Suprapubic skin (tissue), 4 donors: ENCODE results near the gene RCAN2. TPM values are rescaled to one million over a fixed set of nuclear protein-coding genes. Genes with fewer than 3 reads are reported as not detected.

Experiments used
- DNase-seq, 2 donors: peaks; one replicate each; pipeline ENCODE4 v3.0.0-alpha.2; 2019; ENCODE audit warnings: low spot score in 2 of 2
- H3K27ac ChIP-seq: fragments of 200-600 bp; sonication (generic); one replicate; pipeline ENCODE4 v1.5.1; 2019
- H3K27me3 ChIP-seq: fragments of 200-600 bp; sonication (generic); one replicate; pipeline ENCODE4 v1.5.1; 2019
- H3K36me3 ChIP-seq: fragments of 200-600 bp; sonication (generic); one replicate; pipeline ENCODE4 v1.5.1; 2019
- H3K4me1 ChIP-seq: fragments of 200-600 bp; sonication (generic); one replicate; pipeline ENCODE4 v1.5.1; 2019
- H3K4me3 ChIP-seq: fragments of 200-600 bp; sonication (generic); one replicate; pipeline ENCODE4 v1.5.1; 2019; ENCODE audit warnings: mild to moderate bottlenecking
- H3K9me3 ChIP-seq: fragments of 200-600 bp; sonication (generic); one replicate; pipeline ENCODE4 v1.5.1; 2019
- CTCF ChIP-seq, 2 donors: fragments of 200-600 bp in 1 of 2; fragments of 450-650 bp in 1 of 2; sonication (generic) in 1 of 2; IDR thresholded peaks; one replicate each; pipeline ENCODE4 v1.5.1; 2016 to 2019; ENCODE audit warnings: antibody characterized with exemption in 2 of 2, mild to moderate bottlenecking in 1 of 2, moderate library complexity in 1 of 2
- EP300 ChIP-seq: sonication (generic); formaldehyde crosslinking; IDR thresholded peaks from one replicate; pipeline ENCODE4 v1.6.1; 2017; ENCODE audit warnings: antibody characterized with exemption
- POLR2A ChIP-seq, 2 donors: fragments of 450-650 bp; IDR thresholded peaks; one replicate each; pipeline ENCODE4 v1.6.1; 2017; ENCODE audit warnings: antibody characterized with exemption in 2 of 2, mild to moderate bottlenecking in 2 of 2, moderate library complexity in 2 of 2
- POLR2AphosphoS5 ChIP-seq, 3 donors: sonication (generic); formaldehyde crosslinking; IDR thresholded peaks; one replicate each; pipeline ENCODE4 v1.6.1; 2017; ENCODE audit warnings: antibody characterized with exemption in 3 of 3
- WGBS: methylation state at CpG from one replicate; pipeline ENCODE4 v1.1.5; 2018; 5-methylcytosine and 5-hydroxymethylcytosine counted together
- total RNA-seq, 4 donors: library from RNA; depleted of rRNA; stranded (reverse); fragments of >200 nt; gene quantifications; one replicate each; pipeline ENCODE4 v1.1.0, GENCODE V29; 2016

The RCAN2 gene
- total RNA-seq, 4 donors from 2014 or later: 6.7 to 15.3 (median 13.8) TPM

GRCh38 chr6:46244670-46245069 lies 246.6 kb downstream of the RCAN2 start:
- no peaks in the 10 kb centered on the region for H3K9me3 ChIP-seq
- H3K27me3 ChIP-seq: no peaks in the 10 kb centered on the region
- no peak overlapping the region for H3K27ac ChIP-seq
- DNase-seq: no peak
- H3K4me3 ChIP-seq: no peak overlapping the region
- TF ChIP-seq POLR2AphosphoS5 (IDR thresholded peaks at IDR 0.05) (no peak), POLR2A (IDR thresholded peaks at IDR 0.05) (no peak), EP300 (no peak)
- H3K36me3 ChIP-seq: no peaks in the 10 kb centered on the region
- no peaks in the 10 kb centered on the region for H3K4me1 ChIP-seq
- WGBS: 94% methylated on average over 1 of the region's 1 CpG

GRCh38 chr6:46243754-46244153 lies 247.5 kb downstream of the RCAN2 start:
- Histone ChIP-seq H3K36me3 (no peaks in the 10 kb centered on the region), H3K4me3 (no peak overlapping the region), H3K9me3 (no peaks in the 10 kb centered on the region), H3K4me1 (no peaks in the 10 kb centered on the region), H3K27me3 (no peaks in the 10 kb centered on the region), H3K27ac (no peak overlapping the region)
- 68% methylated on average over 5 of the region's 5 CpGs for WGBS
- no peak for DNase-seq
- no peak for TF ChIP-seq POLR2A (IDR thresholded peaks at IDR 0.05)
- no peak for TF ChIP-seq CTCF (IDR thresholded peaks at IDR 0.05)
- no peak for TF ChIP-seq EP300
- no peak for TF ChIP-seq POLR2AphosphoS5 (IDR thresholded peaks at IDR 0.05)

- Histone ChIP-seq H3K27me3 (no peaks in the 10 kb centered on the region), H3K4me3 (no peak overlapping the region), H3K4me1 (no peaks in the 10 kb centered on the region), H3K9me3 (no peaks in the 10 kb centered on the region), H3K36me3 (no peaks in the 10 kb centered on the region), H3K27ac (no peak overlapping the region)
- 58% methylated on average over 4 of the region's 4 CpGs for WGBS
- no peak for DNase-seq
- no peak for TF ChIP-seq POLR2AphosphoS5 (IDR thresholded peaks at IDR 0.05)
- TF ChIP-seq EP300: no peak
- TF ChIP-seq CTCF (IDR thresholded peaks at IDR 0.05): no peak
- TF ChIP-seq POLR2A (IDR thresholded peaks at IDR 0.05): no peak
Measured at GRCh38 chr6:46242921-46243320, 248.3 kb downstream of the RCAN2 start.

GRCh38 chr6:46240866-46241565 lies 250.2 kb downstream of the RCAN2 start:
- Histone ChIP-seq H3K4me1 (no peaks in the 10 kb centered on the region), H3K27me3 (no peaks in the 10 kb centered on the region), H3K36me3 (no peaks in the 10 kb centered on the region), H3K4me3 (no peak overlapping the region), H3K27ac (no peak overlapping the region), H3K9me3 (no peaks in the 10 kb centered on the region)
- 70% methylated on average over 5 of the region's 5 CpGs for WGBS
- DNase-seq: no peak
- TF ChIP-seq POLR2A (IDR thresholded peaks at IDR 0.05): no peak
- TF ChIP-seq EP300: no peak
- no peak for TF ChIP-seq CTCF (IDR thresholded peaks at IDR 0.05)
- TF ChIP-seq POLR2AphosphoS5 (IDR thresholded peaks at IDR 0.05): no peak

- Histone ChIP-seq H3K27me3 (no peaks in the 10 kb centered on the region), H3K4me3 (no peak overlapping the region), H3K4me1 (peaks cover 6% of the 10 kb centered on the region), H3K36me3 (no peaks in the 10 kb centered on the region), H3K27ac (no peak overlapping the region), H3K9me3 (no peaks in the 10 kb centered on the region)
- TF ChIP-seq EP300 (no peak), CTCF (IDR thresholded peaks at IDR 0.05) (no peak), POLR2AphosphoS5 (IDR thresholded peaks at IDR 0.05) (no peak), POLR2A (IDR thresholded peaks at IDR 0.05) (no peak)
- DNase-seq: no peak
- 75% methylated on average over 1 of the region's 1 CpG for WGBS
Measured at GRCh38 chr6:46236752-46237151, 254.5 kb downstream of the RCAN2 start.
